ENCODE data around the gene RBM33. TPM values are rescaled to one million over a fixed set of nuclear protein-coding genes. Genes with fewer than 3 reads are reported as not detected.

Gene RBM33
- polyA plus RNA-seq, 1 donor (not counting 4 experiments of a cell fraction or from before 2014, with no cell fraction given): 8.9 TPM

DNA sequence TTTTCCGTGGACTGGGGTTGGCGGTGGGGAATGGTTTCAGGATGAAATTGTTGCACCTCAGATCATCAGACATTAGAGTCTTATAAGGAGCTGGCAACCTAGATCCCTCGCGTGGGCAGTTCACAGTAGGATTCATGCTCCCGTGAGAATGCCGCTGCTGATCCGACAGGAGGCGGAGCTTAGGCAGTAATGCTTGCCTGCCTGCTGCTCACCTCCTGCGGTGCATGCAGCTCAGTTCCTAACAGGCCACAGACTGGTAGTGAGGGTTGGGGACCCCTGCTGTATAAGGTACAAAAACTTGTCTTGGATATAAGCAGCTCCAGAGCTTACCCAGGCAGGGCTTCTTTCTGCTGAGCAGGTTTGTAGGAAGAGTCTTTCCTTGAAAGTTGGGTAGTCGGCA, 113.9 kb downstream of the RBM33 start:
- TF ChIP-seq EZH2 (IDR thresholded peaks at IDR 0.05; ENCODE audit: low read length): no peak
- TF ChIP-seq, protein P1, sequence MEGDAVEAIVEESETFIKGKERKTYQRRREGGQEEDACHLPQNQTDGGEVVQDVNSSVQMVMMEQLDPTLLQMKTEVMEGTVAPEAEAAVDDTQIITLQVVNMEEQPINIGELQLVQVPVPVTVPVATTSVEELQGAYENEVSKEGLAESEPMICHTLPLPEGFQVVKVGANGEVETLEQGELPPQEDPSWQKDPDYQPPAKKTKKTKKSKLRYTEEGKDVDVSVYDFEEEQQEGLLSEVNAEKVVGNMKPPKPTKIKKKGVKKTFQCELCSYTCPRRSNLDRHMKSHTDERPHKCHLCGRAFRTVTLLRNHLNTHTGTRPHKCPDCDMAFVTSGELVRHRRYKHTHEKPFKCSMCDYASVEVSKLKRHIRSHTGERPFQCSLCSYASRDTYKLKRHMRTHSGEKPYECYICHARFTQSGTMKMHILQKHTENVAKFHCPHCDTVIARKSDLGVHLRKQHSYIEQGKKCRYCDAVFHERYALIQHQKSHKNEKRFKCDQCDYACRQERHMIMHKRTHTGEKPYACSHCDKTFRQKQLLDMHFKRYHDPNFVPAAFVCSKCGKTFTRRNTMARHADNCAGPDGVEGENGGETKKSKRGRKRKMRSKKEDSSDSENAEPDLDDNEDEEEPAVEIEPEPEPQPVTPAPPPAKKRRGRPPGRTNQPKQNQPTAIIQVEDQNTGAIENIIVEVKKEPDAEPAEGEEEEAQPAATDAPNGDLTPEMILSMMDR (optimal IDR thresholded peaks at IDR 0.05 in 1 of 3, IDR thresholded peaks at IDR 0.05 in 1 of 3, conservative IDR thresholded peaks at IDR 0.05 in 1 of 3; ENCODE audit: extremely low read depth in 1 of 3, insufficient read depth in 2 of 3, low read length in 3 of 3): no peak
- H3K36me3 ChIP-seq (ENCODE audit: control insufficient read depth in 2 of 2, extremely low read depth in 1 of 2, insufficient read depth in 2 of 2, low read length in 2 of 2): peaks cover 7 to 9% of the 10 kb centered on the region in 2 experiments
- H3K4me1 ChIP-seq (ENCODE audit: control insufficient read depth, extremely low read depth, insufficient read depth, low read length): peaks cover 5% of the 10 kb centered on the region
- peaks cover 72% of the 10 kb centered on the region for H3K79me2 ChIP-seq (ENCODE audit: control insufficient read depth, insufficient read depth, low read length)
- H3K27me3 ChIP-seq (ENCODE audit: control insufficient read depth, extremely low read depth, insufficient read depth, low read length): no peaks in the 10 kb centered on the region
- H3K9me1 ChIP-seq (ENCODE audit: control insufficient read depth, extremely low read depth, insufficient read depth, low read length): peaks cover 6% of the 10 kb centered on the region
- DNase-seq (ENCODE audit: low read depth, low spot score) (no peak), FAIRE-seq (no peak)
- H3K27ac ChIP-seq (ENCODE audit: control insufficient read depth, insufficient read depth, low read length): no peak overlapping the region
- dilution Hi-C loops (cut with MboI; ENCODE audit: extremely low pct_ligation_motif_present, low sequenced_read_pairs): no loop called here
- H3K9ac ChIP-seq (ENCODE audit: control insufficient read depth, extremely low read depth, insufficient read depth, low read length): no peak overlapping the region
- no peak overlapping the region for H2AFZ ChIP-seq (ENCODE audit: control insufficient read depth, low read length)
- H3K4me2 ChIP-seq (ENCODE audit: control insufficient read depth, extremely low read depth, insufficient read depth, low read depth, low read length): no peak overlapping the region
- no peaks in the 10 kb centered on the region for H3K9me3 ChIP-seq (ENCODE audit: control insufficient read depth, low read depth, low read length)
- peaks cover 8% of the 10 kb centered on the region for H4K20me1 ChIP-seq (ENCODE audit: control insufficient read depth, extremely low read depth, insufficient read depth, low read length)
- H3K4me3 ChIP-seq (ENCODE audit: control insufficient read depth in 2 of 3, extremely low read depth in 1 of 3, insufficient read depth in 2 of 3, low read depth in 1 of 3, low read length in 3 of 3): no peak overlapping the region

DNA sequence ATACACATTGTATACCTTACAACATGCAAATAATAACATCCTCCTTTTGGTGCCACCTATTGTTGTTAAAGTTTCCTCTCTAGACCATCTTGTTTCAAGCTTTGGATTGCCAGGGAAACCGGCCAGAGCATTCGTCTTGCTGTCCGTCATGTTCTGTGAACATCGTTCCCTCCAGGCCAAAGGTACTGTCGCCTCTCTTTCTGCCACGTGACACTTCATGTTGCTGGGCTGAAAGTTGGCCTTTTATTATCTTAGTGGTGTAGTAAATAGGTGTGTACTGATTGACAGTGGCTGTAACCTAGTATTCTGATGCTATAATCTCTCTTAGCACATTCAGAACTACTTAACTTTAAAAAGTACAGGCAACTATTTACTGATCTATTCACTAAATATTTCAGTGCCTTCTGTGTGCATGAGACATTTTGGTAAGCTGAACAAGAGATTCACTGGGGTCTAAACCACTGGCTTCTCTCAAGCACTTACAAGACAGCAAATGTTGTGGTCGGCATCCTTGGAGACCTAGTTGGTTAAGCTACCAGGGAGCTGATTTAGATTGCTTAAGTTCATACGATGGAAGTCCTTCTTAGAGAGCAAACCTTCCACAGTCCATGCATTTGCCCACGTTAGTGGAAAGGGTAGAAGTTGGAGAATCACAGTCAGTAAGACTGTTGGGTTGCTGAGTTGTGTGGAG, 115.4 kb downstream of the RBM33 start:
- peaks cover 9 to 19% of the 10 kb centered on the region in 2 experiments for H3K36me3 ChIP-seq (ENCODE audit: control insufficient read depth in 2 of 2, extremely low read depth in 1 of 2, insufficient read depth in 2 of 2, low read length in 2 of 2)

More for the DNA sequence above, 115.4 kb downstream of the RBM33 start:
- H3K9me3 ChIP-seq (ENCODE audit: control insufficient read depth, low read depth, low read length): no peaks in the 10 kb centered on the region
- no peak overlapping the region for H2AFZ ChIP-seq (ENCODE audit: control insufficient read depth, low read length)
- TF ChIP-seq EZH2 (IDR thresholded peaks at IDR 0.05; ENCODE audit: low read length): no peak
- TF ChIP-seq, protein P1 (optimal IDR thresholded peaks at IDR 0.05 in 1 of 3, IDR thresholded peaks at IDR 0.05 in 1 of 3, conservative IDR thresholded peaks at IDR 0.05 in 1 of 3; ENCODE audit: extremely low read depth in 1 of 3, insufficient read depth in 2 of 3, low read length in 3 of 3): no peak
- peaks cover 62% of the 10 kb centered on the region for H3K79me2 ChIP-seq (ENCODE audit: control insufficient read depth, insufficient read depth, low read length)
- dilution Hi-C loops (cut with MboI; ENCODE audit: extremely low pct_ligation_motif_present, low sequenced_read_pairs): no loop called here
- FAIRE-seq: no peak
- no peak overlapping the region for H3K4me3 ChIP-seq (ENCODE audit: control insufficient read depth in 2 of 3, extremely low read depth in 1 of 3, insufficient read depth in 2 of 3, low read depth in 1 of 3, low read length in 3 of 3)
- H3K27me3 ChIP-seq (ENCODE audit: control insufficient read depth, extremely low read depth, insufficient read depth, low read length): no peaks in the 10 kb centered on the region
- no peak for DNase-seq (ENCODE audit: low read depth, low spot score)
- peaks cover 3% of the 10 kb centered on the region for H3K9me1 ChIP-seq (ENCODE audit: control insufficient read depth, extremely low read depth, insufficient read depth, low read length)
- peaks cover 4% of the 10 kb centered on the region for H4K20me1 ChIP-seq (ENCODE audit: control insufficient read depth, extremely low read depth, insufficient read depth, low read length)
- H3K9ac ChIP-seq (ENCODE audit: control insufficient read depth, extremely low read depth, insufficient read depth, low read length): no peak overlapping the region
- H3K4me1 ChIP-seq (ENCODE audit: control insufficient read depth, extremely low read depth, insufficient read depth, low read length): no peaks in the 10 kb centered on the region
- no peak overlapping the region for H3K27ac ChIP-seq (ENCODE audit: control insufficient read depth, insufficient read depth, low read length)
- H3K4me2 ChIP-seq (ENCODE audit: control insufficient read depth, extremely low read depth, insufficient read depth, low read depth, low read length): no peak overlapping the region
